NCI-H2107 (cell line): ENCODE data around the gene PTPA.
"Not testable (repeated sequence)": the region's sequence is repeated elsewhere in the genome, so short reads cannot be mapped to it uniquely, and the experiment has no call there.

Source experiments
- DNase-seq: peaks from one replicate; lab custom pipeline; 2025; lab: John Stamatoyannopoulos, UW

Gene PTPA

DNA sequence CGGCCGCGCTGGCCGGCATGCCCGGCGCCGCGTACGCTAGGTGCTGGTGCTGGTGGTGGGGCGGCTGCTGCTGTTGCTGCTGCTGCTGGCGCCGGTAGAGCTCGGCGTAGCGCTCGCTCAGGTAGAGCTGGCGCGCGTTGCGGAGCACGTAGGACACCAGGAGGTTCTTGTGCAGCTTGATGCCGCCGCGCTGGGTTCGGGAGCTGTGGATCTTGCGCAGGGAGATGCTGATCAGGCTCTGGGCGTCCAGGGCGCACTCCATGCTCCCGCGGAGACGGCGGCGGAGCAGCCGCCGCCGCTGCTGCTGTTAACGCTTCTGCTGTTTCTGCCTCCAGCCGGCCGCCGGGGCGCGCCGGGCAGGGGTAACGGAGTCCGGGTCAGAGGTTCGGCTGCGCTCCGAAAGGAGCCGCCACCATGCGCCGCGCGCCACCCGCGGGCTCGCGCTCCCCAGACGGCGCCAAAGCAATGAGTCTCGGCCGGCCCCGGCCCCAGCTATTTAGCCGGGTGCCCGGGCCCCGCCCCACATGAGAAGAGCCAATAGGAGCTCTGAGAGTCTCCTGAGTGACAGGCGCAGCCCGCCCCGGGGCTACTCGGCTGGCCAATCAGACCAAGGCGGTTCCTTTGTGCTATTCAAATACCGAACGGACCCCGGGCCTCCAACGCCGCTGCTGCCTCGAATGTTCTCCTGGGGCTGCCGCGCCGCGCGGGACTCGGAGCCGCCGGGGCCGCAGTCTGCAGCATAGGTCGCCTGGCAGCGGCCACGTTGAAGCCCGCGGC lies 66.8 kb downstream of the PTPA start, which contains the start of gene IER5L:
Gene IER5L (minus strand): TSS at position 471 of the 777 bp plus-strand sequence. CDS start 209 bp downstream, at position 262.
- peak; percentile 93 for DNase-seq

- peak; percentile 56 for DNase-seq
Measured at GRCh38 chr9:129178568-129179382, 67.6 kb downstream of the PTPA start.

GRCh38 chr9:129181246-129181645 lies 70.0 kb downstream of the PTPA start:
- no peak for DNase-seq

DNA sequence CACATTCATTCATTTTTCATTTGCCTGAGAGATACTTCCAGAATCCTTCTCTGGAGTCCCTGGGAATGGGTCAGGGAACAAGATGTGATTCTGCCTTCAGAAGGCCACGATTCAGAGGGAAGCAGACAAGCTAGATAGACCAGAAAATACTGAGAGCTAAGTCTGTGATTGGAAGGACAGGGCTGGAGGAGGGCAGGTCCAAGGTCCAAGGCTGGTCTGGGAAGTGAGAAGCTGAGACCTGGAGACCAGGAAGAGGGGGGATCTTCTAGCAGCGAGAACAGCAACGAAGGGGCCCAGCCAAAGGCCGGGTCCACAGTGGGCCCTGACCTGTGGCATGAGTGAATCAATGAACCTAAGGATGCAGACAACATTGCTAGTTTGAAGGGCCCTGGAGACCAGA lies 70.9 kb downstream of the PTPA start:
- DNase-seq, result no peak

DNA sequence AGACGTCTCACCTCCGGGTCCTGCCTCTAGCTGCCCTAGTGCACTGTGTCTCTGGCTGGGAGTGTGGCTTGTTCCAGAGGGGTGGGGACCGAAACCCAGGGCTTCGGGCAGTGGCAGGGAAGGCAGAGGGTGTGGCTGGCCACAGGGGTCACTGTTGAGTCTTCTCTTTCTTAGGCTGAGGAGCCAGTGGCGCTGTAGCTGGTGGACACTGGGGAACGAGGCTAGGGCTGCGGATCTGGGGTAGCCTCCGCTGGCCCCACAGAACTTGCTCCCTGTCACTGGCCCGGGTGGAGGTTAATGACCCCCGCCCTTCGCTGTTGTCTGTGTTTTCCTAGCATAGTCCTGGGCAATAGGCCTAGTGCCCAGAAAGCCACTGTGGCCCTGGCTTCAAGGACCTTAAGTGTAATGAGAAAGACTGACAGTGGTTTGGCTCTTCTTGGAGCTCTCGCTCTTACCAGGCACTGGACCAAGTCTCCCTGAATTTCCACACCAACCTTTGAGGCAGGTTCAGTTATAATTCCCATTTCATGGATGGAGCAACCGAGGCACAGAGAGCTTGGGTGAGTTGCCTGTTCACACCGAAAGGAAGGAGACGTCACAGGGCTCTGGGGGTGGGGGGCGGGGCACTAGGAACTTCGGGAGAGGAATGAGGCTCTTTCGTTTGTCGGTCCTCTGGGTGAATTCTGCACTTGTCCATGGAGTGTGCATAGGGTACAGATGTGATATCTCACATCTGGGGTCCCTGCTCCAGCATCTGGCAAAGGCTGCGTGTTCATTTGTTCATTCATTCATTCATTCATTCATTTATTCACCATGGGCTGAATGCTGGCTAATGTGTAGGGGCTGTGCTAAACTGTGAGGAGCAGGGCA lies 71.6 kb downstream of the PTPA start:
- DNase-seq, result no peak

GRCh38 chr9:129183495-129184218 lies 72.4 kb downstream of the PTPA start:
- DNase-seq, result no peak

- no peak for DNase-seq
Measured at GRCh38 chr9:129184219-129184524, 73.0 kb downstream of the PTPA start.

GRCh38 chr9:129184596-129185122 lies 73.4 kb downstream of the PTPA start:
- no peak for DNase-seq

- DNase-seq, result no peak
Measured at GRCh38 chr9:129185402-129185801, 74.2 kb downstream of the PTPA start.

DNA sequence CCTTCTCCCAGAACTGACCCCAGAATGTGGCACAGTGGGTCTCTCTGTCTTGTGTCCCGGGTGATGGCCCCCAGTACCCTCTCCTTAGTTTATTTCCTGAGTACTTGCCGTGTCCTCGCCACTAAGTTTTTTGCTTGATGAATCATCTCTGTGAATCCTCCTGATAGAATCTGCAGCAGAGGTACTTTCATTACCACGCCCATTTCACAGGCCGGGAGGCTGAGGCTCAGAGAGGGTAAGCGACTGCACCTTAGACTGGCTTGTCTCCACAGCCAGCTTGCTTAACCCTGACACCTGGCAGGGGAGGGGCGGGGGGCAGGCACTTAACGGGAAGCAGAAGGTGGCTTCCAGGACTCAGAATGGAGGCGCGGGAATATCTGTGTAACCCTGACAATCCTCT lies 74.8 kb downstream of the PTPA start:
- no peak for DNase-seq

DNA sequence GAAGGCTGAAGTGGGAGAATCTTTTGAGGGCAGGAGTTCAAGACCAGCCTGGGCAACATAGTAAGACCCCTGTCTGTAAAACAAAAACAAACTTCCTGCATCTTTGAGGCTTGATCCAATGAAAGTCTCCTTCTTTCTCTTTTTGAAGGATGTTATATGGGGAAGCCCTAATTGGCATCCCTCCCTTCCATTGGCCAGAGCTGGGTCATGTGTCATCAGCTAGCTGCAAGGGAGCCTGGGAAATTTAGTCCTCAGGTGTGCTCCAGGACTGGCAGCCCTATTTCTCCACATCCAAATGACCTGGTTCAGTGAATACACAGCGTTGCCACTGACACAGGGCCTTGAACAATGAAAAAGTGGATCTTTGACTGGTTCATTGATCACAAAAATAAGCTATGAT lies 75.8 kb downstream of the PTPA start:
- no peak for DNase-seq

DNA sequence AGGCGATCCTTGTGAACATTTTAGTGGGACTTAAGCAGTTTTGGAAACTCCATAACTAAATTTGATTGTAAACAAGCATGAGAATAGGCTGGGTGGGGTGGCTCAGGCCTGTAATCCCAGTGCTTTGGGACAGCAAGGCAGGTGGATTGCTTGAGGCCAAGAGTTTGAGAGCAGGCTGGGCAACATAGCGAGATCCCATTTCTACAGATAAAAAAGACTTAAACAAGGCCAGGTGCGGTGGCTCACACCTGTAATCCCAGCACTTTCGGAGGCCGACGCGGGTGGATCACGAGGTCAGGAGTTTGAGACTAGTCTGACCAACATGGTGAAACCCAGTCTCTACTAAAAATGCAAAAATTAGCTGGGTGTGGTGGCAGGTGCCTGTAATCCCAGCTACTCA lies 78.8 kb downstream of the PTPA start:
- DNase-seq, result not testable (repeated sequence)

- no peak for DNase-seq
Measured at GRCh38 chr9:129191234-129191633, 80.0 kb downstream of the PTPA start.

GRCh38 chr9:129193655-129194054 lies 82.4 kb downstream of the PTPA start:
- no peak for DNase-seq

DNA sequence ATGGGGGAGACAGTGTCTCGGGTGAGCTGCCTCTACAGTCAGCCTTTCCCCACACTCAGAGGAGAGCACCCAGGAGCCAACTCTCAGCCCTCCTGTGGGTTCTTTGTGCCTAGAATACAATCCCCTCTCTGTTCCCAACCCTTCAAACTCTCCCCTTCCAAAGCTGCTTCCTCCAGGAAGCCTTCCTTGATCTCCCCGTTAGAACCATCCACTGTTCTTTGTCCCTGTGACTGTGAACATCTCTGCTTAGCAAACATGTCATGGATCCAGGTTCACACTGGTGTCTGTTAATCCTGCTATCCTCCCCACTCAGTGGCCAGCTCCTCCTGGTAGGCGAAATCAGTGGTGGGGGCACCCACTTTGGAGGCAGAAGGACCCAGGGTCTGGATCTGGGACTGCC lies 83.0 kb downstream of the PTPA start:
- no peak for DNase-seq

DNA sequence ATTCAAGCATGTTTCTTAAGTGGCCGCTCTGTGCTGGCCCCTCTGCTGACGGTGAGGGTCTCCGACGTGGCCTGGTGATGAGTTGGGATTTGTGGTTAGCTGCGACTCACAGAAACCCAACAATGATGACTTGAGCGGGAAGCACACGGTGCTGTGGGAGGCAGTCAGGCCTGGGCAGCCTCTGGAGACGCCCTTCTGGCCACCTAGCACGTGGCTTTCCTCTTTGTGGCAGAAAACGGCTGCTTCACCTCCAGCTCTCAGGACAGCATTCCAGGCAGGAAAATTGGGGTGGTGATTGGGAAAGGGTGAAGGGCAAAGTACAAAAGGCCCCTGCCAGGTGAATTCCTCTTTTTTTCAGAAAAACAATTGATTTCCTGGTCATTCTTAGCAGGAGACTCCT lies 84.4 kb downstream of the PTPA start:
- no peak for DNase-seq

GRCh38 chr9:129197045-129197444 lies 85.8 kb downstream of the PTPA start:
- not testable (repeated sequence) for DNase-seq

DNA sequence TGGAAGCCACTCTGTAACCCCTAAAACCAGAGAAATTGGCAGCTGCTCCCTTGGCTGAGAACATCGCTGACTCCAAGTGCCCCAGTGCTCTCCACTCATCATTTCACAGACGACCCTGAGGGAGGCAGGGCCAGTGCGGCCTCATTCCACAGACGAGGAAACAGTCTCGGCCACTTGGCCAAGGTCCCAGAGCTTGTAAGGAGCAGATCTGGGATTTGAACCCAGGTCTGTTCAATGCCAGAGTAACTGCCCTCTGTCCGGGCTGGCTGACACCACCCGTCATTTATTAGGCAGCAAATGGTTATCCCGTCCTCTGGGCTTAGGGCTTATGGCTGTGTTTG lies 86.7 kb downstream of the PTPA start:
- DNase-seq, result no peak
